Astrocyte (in vitro differentiated cells and primary cell): ENCODE measurements around the gene NUCB2.
"Not testable (repeated sequence)": the region's sequence is repeated elsewhere in the genome, so short reads cannot be mapped to it uniquely, and the experiment has no call there.

Experiments used
- CTCF ChIP-seq: IDR thresholded peaks from 2 replicates; pipeline ENCODE4 v1.5.1; 2011; ENCODE audit warnings: low read depth, mild to moderate bottlenecking, inconsistent platforms, low read length, moderate library complexity; ENCODE audit not compliant: insufficient read depth
- EZH2 ChIP-seq: IDR thresholded peaks from 2 replicates; pipeline ENCODE4 v1.6.1; 2012; ENCODE audit warnings: mild to moderate bottlenecking, low read length, inconsistent platforms; ENCODE audit not compliant: insufficient read depth

GRCh38 chr11:17228186-17228925, 48.2 kb upstream of the NUCB2 start:
- not testable (repeated sequence) for TF ChIP-seq CTCF, EZH2
